ENCODE data around the gene BEAN1.

The BEAN1 gene

GRCh38 chr16:66428682-66429251, 1.7 kb downstream of the BEAN1 start:
- Histone ChIP-seq H3K9ac (ENCODE audit: low read length in 5 of 5) (no peak overlapping the region), H3K27ac (ENCODE audit: low read depth, low read length) (no peak overlapping the region), H3K4me3 (ENCODE audit: low read depth in 1 of 5, low read length in 5 of 5) (no peak overlapping the region), H3K9me3 (ENCODE audit: control insufficient read depth in 5 of 5, low read length in 5 of 5) (no peaks in the 10 kb centered on the region), H3K4me1 (ENCODE audit: control insufficient read depth in 5 of 5, insufficient read depth in 5 of 5, low read length in 5 of 5) (peaks cover 0 to 21% (median 18%) of the 10 kb centered on the region in 5 donors), H3K36me3 (ENCODE audit: control insufficient read depth in 5 of 5, insufficient read depth in 5 of 5, low read length in 5 of 5) (no peaks in the 10 kb centered on the region), H3K27me3 (ENCODE audit: control insufficient read depth in 5 of 5, insufficient read depth in 4 of 5, low read length in 5 of 5) (peaks cover 8 to 38% (median 27%) of the 10 kb centered on the region in 5 donors)

DNA sequence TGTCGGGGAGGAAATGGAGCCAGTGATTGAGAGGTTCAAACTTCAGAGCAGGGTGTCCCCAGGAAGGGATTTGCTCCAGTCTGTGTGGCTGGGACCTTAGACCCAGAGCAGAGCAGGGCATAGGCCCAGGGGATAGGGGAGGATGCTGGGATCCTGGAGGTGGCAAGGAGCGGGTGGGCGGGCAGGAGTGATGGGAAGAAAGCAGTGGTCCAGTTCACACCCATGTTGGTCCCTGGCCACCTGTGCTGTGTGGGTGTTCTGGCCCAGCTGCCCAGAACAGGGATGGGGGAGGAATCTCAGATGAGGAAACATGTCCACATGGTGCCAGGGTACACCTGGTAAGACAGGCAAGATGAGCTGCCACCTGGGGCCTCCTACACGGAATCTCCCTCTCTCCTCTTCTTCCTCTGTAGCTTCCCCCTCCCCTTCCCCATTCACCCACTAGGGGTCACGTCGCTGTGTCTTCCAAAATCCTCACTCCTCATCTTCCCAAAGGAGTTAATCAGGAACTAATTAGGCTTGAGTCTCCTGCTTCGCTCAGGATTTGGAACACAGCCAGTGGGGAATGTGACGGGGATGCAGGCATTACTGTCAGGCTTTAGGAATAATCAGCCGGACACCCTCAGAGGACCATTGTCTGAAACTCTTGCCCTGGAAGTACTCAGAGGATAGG, 2.3 kb downstream of the BEAN1 start:
- no peak overlapping the region for H3K27ac ChIP-seq (ENCODE audit: low read depth, low read length)
- no peaks in the 10 kb centered on the region for H3K9me3 ChIP-seq (ENCODE audit: control insufficient read depth in 5 of 5, low read length in 5 of 5)

DNA sequence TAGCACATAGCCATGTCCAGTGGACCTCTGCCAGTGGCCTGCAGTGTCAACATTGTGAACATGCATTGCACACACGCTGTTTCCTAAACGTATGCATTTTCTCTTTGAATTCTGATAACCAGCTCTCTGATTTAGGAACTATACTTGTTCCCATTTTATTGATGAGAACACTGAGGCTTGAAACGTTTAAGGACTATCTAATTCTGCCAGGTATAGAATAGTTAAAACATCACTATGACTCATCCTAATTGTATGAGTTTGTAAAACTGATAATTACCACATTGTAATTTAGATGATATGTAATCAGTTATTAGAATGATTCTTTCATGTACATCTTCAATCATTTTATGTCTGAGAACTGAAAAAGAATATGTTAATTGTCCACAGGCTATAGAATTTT, 3.1 kb downstream of the BEAN1 start:
- H3K36me3 ChIP-seq (ENCODE audit: control insufficient read depth in 5 of 5, insufficient read depth in 5 of 5, low read length in 5 of 5), result no peaks in the 10 kb centered on the region
- H3K27me3 ChIP-seq (ENCODE audit: control insufficient read depth in 5 of 5, insufficient read depth in 4 of 5, low read length in 5 of 5), result peaks cover 8 to 35% (median 27%) of the 10 kb centered on the region in 5 donors
- H3K9me3 ChIP-seq (ENCODE audit: control insufficient read depth in 5 of 5, low read length in 5 of 5), result no peaks in the 10 kb centered on the region
- no peak overlapping the region for H3K4me3 ChIP-seq (ENCODE audit: low read depth in 1 of 5, low read length in 5 of 5)
- no peak overlapping the region for H3K27ac ChIP-seq (ENCODE audit: low read depth, low read length)
- H3K4me1 ChIP-seq (ENCODE audit: control insufficient read depth in 5 of 5, insufficient read depth in 5 of 5, low read length in 5 of 5), result peaks cover 0 to 21% (median 18%) of the 10 kb centered on the region in 5 donors
- no peak overlapping the region for H3K9ac ChIP-seq (ENCODE audit: low read length in 5 of 5)

More for the DNA sequence above, 2.3 kb downstream of the BEAN1 start:
- H3K4me3 ChIP-seq (ENCODE audit: low read depth in 1 of 5, low read length in 5 of 5), result no peak overlapping the region
- H3K27me3 ChIP-seq (ENCODE audit: control insufficient read depth in 5 of 5, insufficient read depth in 4 of 5, low read length in 5 of 5), result peaks cover 8 to 38% (median 27%) of the 10 kb centered on the region in 5 donors
- H3K4me1 ChIP-seq (ENCODE audit: control insufficient read depth in 5 of 5, insufficient read depth in 5 of 5, low read length in 5 of 5), result peaks cover 0 to 21% (median 18%) of the 10 kb centered on the region in 5 donors
- H3K36me3 ChIP-seq (ENCODE audit: control insufficient read depth in 5 of 5, insufficient read depth in 5 of 5, low read length in 5 of 5), result no peaks in the 10 kb centered on the region
- no peak overlapping the region for H3K9ac ChIP-seq (ENCODE audit: low read length in 5 of 5)

- Histone ChIP-seq H3K4me3 (ENCODE audit: low read depth in 1 of 5, low read length in 5 of 5) (no peak overlapping the region), H3K27ac (ENCODE audit: low read depth, low read length) (no peak overlapping the region), H3K4me1 (ENCODE audit: control insufficient read depth in 5 of 5, insufficient read depth in 5 of 5, low read length in 5 of 5) (peaks cover 0 to 14% (median 12%) of the 10 kb centered on the region in 5 donors), H3K36me3 (ENCODE audit: control insufficient read depth in 5 of 5, insufficient read depth in 5 of 5, low read length in 5 of 5) (no peaks in the 10 kb centered on the region), H3K27me3 (ENCODE audit: control insufficient read depth in 5 of 5, insufficient read depth in 4 of 5, low read length in 5 of 5) (peaks cover 8 to 25% (median 15%) of the 10 kb centered on the region in 5 donors), H3K9ac (ENCODE audit: low read length in 5 of 5) (no peak overlapping the region), H3K9me3 (ENCODE audit: control insufficient read depth in 5 of 5, low read length in 5 of 5) (no peaks in the 10 kb centered on the region)
These were observed 4.7 kb downstream of the BEAN1 start for GRCh38 chr16:66431760-66432159.

- Histone ChIP-seq H3K4me3 (ENCODE audit: low read depth in 1 of 5, low read length in 5 of 5) (no peak overlapping the region), H3K4me1 (ENCODE audit: control insufficient read depth in 5 of 5, insufficient read depth in 5 of 5, low read length in 5 of 5) (peaks cover 0 to 12% (median 12%) of the 10 kb centered on the region in 5 donors), H3K9ac (ENCODE audit: low read length in 5 of 5) (no peak overlapping the region), H3K27ac (ENCODE audit: low read depth, low read length) (no peak overlapping the region), H3K27me3 (ENCODE audit: control insufficient read depth in 5 of 5, insufficient read depth in 4 of 5, low read length in 5 of 5) (peaks cover 8 to 24% (median 15%) of the 10 kb centered on the region in 5 donors), H3K36me3 (ENCODE audit: control insufficient read depth in 5 of 5, insufficient read depth in 5 of 5, low read length in 5 of 5) (no peaks in the 10 kb centered on the region), H3K9me3 (ENCODE audit: control insufficient read depth in 5 of 5, low read length in 5 of 5) (no peaks in the 10 kb centered on the region)
These were observed 5.3 kb downstream of the BEAN1 start for GRCh38 chr16:66432429-66432828.

DNA sequence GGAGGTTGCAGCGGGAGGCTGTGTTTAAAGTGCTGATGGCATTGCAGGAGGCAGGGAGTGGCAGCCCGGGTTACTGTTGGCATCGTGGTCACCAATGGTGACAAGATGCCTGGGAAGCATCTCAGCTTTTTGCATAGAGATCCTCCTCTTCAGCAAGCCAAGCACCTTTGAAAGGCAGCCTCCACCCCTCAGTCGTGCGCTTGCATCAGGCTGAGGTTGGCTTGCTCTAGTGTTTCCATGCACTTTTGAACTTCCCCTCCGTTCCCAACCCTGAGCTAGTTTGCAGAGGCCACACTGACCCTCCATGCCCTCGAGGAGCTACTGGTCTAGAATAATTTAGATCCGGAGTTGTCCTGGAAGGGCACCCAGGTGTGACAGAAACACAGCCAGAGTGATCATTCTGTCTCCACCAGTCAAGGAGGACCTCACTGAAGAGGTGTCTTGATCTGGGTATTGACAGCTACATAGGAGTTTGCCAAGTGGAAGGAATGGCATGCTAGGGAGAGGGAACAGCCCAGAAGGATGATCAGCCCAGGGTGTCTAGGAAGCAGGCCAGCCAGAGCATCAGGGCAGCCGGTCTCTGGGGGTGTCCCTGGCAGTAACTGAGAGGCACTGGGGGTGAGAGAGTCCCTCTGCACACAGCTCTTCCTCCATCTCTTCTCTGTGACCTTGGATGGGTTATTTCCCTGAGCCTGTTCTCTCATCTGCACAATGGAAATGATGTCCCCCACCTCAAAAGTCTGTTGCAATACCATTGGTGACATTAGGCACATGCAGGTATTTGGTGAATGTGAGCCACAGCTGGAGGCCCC, 7.7 kb downstream of the BEAN1 start:
- Histone ChIP-seq H3K27me3 (ENCODE audit: control insufficient read depth in 5 of 5, insufficient read depth in 4 of 5, low read length in 5 of 5) (peaks cover 0 to 9% (median 6%) of the 10 kb centered on the region in 5 donors), H3K4me3 (ENCODE audit: low read depth in 1 of 5, low read length in 5 of 5) (no peak overlapping the region), H3K9ac (ENCODE audit: low read length in 5 of 5) (no peak overlapping the region), H3K36me3 (ENCODE audit: control insufficient read depth in 5 of 5, insufficient read depth in 5 of 5, low read length in 5 of 5) (no peaks in the 10 kb centered on the region), H3K9me3 (ENCODE audit: control insufficient read depth in 5 of 5, low read length in 5 of 5) (no peaks in the 10 kb centered on the region), H3K4me1 (ENCODE audit: control insufficient read depth in 5 of 5, insufficient read depth in 5 of 5, low read length in 5 of 5) (no peaks in the 10 kb centered on the region), H3K27ac (ENCODE audit: low read depth, low read length) (no peak overlapping the region)

DNA sequence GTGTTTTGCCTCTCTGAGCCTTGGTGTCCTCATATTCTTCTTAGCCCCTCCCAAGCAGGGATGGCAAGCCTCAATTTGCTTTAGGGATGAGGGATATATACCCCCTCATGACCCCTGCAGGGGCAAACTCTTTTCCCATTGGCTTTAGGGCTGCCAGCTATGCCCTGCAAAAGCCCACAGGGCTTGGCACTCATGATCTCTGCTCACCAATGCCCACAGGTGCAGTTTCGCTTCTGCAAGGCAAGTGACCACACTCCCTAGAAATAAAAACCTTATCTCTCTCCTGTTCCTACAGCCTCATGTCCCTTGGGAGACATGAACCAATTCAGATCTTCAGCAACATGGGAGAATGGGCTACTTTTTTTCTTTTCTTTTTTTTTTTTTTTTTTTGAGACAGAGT, 8.8 kb downstream of the BEAN1 start:
- H3K9ac ChIP-seq (ENCODE audit: low read length in 5 of 5), result no peak overlapping the region
- H3K9me3 ChIP-seq (ENCODE audit: control insufficient read depth in 5 of 5, low read length in 5 of 5), result no peaks in the 10 kb centered on the region
- no peak overlapping the region for H3K4me3 ChIP-seq (ENCODE audit: low read depth in 1 of 5, low read length in 5 of 5)
- H3K36me3 ChIP-seq (ENCODE audit: control insufficient read depth in 5 of 5, insufficient read depth in 5 of 5, low read length in 5 of 5), result no peaks in the 10 kb centered on the region
- H3K27me3 ChIP-seq (ENCODE audit: control insufficient read depth in 5 of 5, insufficient read depth in 4 of 5, low read length in 5 of 5), result peaks cover 3 to 9% (median 9%) of the 10 kb centered on the region in 5 donors
- H3K4me1 ChIP-seq (ENCODE audit: control insufficient read depth in 5 of 5, insufficient read depth in 5 of 5, low read length in 5 of 5), result no peaks in the 10 kb centered on the region
- H3K27ac ChIP-seq (ENCODE audit: low read depth, low read length), result no peak overlapping the region

DNA sequence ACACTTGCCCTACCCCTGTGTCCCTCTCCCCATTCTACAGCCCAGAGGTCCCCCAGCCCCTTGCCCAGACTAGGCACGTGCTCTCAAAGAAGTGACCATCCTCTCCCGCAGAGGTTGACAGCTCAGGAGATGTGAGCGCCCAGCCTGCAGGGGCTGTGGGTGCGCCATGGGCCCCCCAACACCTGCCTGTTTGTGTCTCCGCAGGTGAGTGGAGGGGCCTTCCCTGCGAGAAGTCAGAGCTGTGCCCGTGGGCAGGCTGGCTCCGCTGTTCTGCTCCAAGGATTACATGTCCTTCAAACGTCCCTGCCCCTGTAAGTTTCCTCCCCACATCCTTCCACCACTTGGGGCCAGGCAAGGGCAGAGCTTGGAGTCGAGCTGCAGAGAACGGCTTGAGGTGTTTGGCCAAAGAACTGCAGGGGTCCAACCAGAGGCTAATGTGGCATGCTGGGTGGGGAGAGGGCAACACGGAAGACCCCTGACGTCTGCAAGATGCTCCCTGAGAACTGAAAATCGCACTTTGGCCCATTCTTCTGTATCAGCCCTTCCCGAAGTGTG, 10.4 kb downstream of the BEAN1 start:
- peaks cover 4 to 14% (median 9%) of the 10 kb centered on the region in 5 donors for H3K27me3 ChIP-seq (ENCODE audit: control insufficient read depth in 5 of 5, insufficient read depth in 4 of 5, low read length in 5 of 5)
- no peaks in the 10 kb centered on the region for H3K36me3 ChIP-seq (ENCODE audit: control insufficient read depth in 5 of 5, insufficient read depth in 5 of 5, low read length in 5 of 5)
- H3K4me1 ChIP-seq (ENCODE audit: control insufficient read depth in 5 of 5, insufficient read depth in 5 of 5, low read length in 5 of 5), result no peaks in the 10 kb centered on the region
- H3K27ac ChIP-seq (ENCODE audit: low read depth, low read length), result no peak overlapping the region
- no peak overlapping the region for H3K9ac ChIP-seq (ENCODE audit: low read length in 5 of 5)
- no peaks in the 10 kb centered on the region for H3K9me3 ChIP-seq (ENCODE audit: control insufficient read depth in 5 of 5, low read length in 5 of 5)
- H3K4me3 ChIP-seq (ENCODE audit: low read depth in 1 of 5, low read length in 5 of 5), result no peak overlapping the region

DNA sequence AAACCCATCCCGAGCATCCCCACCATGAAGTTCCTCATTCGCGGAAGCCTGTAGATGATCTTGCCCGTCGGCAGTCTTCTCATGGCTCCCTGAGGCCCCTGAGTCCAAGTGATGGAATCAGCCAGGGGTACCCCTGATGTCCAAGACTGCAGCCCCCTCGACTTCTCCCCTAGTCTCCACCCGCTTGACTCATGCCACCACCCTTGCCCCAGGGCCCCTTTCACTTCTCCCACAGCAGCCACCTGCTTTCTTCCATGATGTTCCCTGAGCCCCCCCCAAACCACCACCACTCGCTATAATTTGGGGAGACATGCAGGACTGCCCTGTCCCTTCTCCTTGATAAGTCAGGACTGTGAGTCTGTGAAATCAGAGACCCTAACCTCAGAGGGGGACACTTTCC, 11.4 kb downstream of the BEAN1 start:
- Histone ChIP-seq H3K4me3 (ENCODE audit: low read depth in 1 of 5, low read length in 5 of 5) (no peak overlapping the region), H3K36me3 (ENCODE audit: control insufficient read depth in 5 of 5, insufficient read depth in 5 of 5, low read length in 5 of 5) (no peaks in the 10 kb centered on the region), H3K4me1 (ENCODE audit: control insufficient read depth in 5 of 5, insufficient read depth in 5 of 5, low read length in 5 of 5) (no peaks in the 10 kb centered on the region), H3K27ac (ENCODE audit: low read depth, low read length) (no peak overlapping the region), H3K27me3 (ENCODE audit: control insufficient read depth in 5 of 5, insufficient read depth in 4 of 5, low read length in 5 of 5) (peaks cover 4 to 12% (median 9%) of the 10 kb centered on the region in 5 donors), H3K9ac (ENCODE audit: low read length in 5 of 5) (no peak overlapping the region), H3K9me3 (ENCODE audit: control insufficient read depth in 5 of 5, low read length in 5 of 5) (no peaks in the 10 kb centered on the region)

Data from subcutaneous abdominal adipose tissue (tissue), 5 donors.